WERI-Rb-1 (cell line): ENCODE data around the gene NCOR1.

Experiments
- DNase-seq: peaks from one replicate; pipeline ENCODE4 v3.0.0-alpha.2; 2020
- H3K27ac ChIP-seq: fragments of 250-450 bp; sonication (Bioruptor Pico); 2 replicates; pipeline ENCODE4 v1.5.1; 2020; ENCODE audit warnings: mild to moderate bottlenecking, moderate library complexity
- H3K27me3 ChIP-seq: fragments of 250-450 bp; sonication (Bioruptor Pico); 2 replicates; pipeline ENCODE4 v1.5.1; 2021; ENCODE audit warnings: mild to moderate bottlenecking, low read depth, moderate library complexity; ENCODE audit not compliant: insufficient read depth, severe bottlenecking
- H3K36me3 ChIP-seq: fragments of 250-450 bp; sonication (Bioruptor Pico); 2 replicates; pipeline ENCODE4 v1.5.1; 2020; ENCODE audit warnings: mild to moderate bottlenecking, moderate library complexity
- H3K4me3 ChIP-seq: 2 replicates; pipeline ENCODE4 v1.5.1; 2011; ENCODE audit warnings: low read depth, mild to moderate bottlenecking, control low read depth, low read length
- H3K9me3 ChIP-seq: fragments of 250-450 bp; sonication (Bioruptor Pico); 2 replicates; pipeline ENCODE4 v1.5.1; 2021; ENCODE audit warnings: mild to moderate bottlenecking, moderate library complexity; ENCODE audit not compliant: severe bottlenecking
- TF ChIP-seq, protein P1 (sequence below): IDR thresholded peaks from 2 replicates; pipeline ENCODE4 v1.5.1; 2011; ENCODE audit warnings: low read depth, mild to moderate bottlenecking, control low read depth, inconsistent platforms, low read length

The NCOR1 gene

DNA sequence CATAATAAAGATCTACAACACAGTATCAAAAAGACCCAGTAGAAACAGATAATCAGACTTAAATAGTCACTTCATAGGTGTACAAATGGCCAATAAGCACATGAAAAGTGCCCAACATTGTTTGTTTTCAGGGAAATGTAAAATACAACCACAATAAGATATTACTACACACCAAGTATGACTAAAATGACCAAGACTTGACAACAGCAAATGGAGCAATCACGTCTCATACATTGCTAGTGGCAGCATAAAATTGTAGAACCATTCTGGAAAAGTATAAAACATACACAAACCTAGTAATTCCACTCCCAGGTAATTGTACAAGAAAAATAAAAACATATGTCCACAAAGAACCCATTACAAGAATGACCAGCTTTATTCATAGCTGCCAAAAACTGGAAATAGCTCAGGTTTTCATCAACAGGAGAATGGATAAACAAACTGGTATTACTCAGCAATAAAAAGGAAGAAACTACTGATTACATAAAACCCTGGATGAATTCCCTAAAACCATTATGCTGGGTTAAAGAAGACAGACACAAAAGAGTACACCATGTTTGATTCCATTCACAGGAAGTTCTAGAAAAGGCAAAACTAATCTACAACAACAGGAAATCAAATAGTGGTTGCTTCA, 130.2 kb downstream of the NCOR1 start:
- Histone ChIP-seq H3K9me3 (no peaks in the 10 kb centered on the region), H3K27ac (no peak overlapping the region), H3K27me3 (no peaks in the 10 kb centered on the region), H3K4me3 (no peak overlapping the region), H3K36me3 (peaks cover 21% of the 10 kb centered on the region)
- DNase-seq: no peak
- TF ChIP-seq, protein P1, sequence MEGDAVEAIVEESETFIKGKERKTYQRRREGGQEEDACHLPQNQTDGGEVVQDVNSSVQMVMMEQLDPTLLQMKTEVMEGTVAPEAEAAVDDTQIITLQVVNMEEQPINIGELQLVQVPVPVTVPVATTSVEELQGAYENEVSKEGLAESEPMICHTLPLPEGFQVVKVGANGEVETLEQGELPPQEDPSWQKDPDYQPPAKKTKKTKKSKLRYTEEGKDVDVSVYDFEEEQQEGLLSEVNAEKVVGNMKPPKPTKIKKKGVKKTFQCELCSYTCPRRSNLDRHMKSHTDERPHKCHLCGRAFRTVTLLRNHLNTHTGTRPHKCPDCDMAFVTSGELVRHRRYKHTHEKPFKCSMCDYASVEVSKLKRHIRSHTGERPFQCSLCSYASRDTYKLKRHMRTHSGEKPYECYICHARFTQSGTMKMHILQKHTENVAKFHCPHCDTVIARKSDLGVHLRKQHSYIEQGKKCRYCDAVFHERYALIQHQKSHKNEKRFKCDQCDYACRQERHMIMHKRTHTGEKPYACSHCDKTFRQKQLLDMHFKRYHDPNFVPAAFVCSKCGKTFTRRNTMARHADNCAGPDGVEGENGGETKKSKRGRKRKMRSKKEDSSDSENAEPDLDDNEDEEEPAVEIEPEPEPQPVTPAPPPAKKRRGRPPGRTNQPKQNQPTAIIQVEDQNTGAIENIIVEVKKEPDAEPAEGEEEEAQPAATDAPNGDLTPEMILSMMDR: no peak

DNA sequence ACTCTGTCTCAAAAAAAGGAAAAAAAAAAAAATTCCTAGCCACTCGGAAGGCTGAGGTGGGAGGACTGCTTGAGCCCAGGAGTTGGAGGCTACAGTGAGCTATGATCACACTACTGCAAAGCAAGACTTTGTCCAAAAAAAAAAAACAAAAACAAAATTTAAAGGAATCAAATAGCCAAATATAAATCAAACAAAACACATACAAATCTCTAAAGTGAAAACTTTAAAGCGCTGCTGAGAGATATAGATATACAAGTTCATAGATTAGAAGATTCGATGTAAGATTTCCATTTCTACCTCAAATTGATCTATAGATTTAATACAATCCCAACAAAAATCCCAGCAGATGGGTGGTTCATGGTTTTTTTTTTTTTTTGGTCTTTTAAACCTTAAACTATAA, 132.1 kb downstream of the NCOR1 start:
- no peaks in the 10 kb centered on the region for H3K27me3 ChIP-seq

DNA sequence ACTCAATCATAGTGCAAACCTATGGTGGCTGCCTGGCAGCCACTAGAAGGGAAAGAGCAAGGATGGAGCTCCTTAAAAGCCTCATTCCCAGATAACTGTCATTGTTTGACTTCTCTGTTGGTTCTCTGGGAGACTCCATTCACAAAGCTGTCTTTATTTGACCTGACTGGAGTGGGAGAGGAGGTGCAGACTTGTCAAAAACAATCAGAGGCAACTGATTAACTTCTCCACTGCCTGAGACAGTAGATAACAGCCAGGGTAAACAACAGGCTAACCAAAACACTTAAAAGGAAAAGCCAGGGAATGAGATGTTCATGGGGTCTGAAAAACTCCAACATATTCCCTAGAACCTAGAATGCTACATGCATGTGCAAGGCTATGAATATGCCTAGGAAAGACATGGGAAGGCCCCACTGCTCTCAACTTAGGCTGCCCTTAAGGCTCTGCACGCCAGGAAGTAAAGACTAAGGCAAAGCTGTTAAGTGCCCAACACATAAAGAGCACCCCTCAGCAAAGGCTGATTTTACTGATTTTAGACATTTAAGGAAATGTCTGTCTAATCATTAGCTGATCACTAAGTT, 133.7 kb downstream of the NCOR1 start:
- H3K27me3 ChIP-seq: no peaks in the 10 kb centered on the region
- no peak overlapping the region for H3K4me3 ChIP-seq
- H3K9me3 ChIP-seq: no peaks in the 10 kb centered on the region
- no peak for DNase-seq
- TF ChIP-seq, protein P1: no peak
- H3K36me3 ChIP-seq: peaks cover 52% of the 10 kb centered on the region
- no peak overlapping the region for H3K27ac ChIP-seq

More for the DNA sequence above, 132.1 kb downstream of the NCOR1 start:
- DNase-seq: no peak
- no peaks in the 10 kb centered on the region for H3K9me3 ChIP-seq
- peaks cover 41% of the 10 kb centered on the region for H3K36me3 ChIP-seq
- H3K27ac ChIP-seq: no peak overlapping the region
- TF ChIP-seq, protein P1: no peak
- no peak overlapping the region for H3K4me3 ChIP-seq

DNA sequence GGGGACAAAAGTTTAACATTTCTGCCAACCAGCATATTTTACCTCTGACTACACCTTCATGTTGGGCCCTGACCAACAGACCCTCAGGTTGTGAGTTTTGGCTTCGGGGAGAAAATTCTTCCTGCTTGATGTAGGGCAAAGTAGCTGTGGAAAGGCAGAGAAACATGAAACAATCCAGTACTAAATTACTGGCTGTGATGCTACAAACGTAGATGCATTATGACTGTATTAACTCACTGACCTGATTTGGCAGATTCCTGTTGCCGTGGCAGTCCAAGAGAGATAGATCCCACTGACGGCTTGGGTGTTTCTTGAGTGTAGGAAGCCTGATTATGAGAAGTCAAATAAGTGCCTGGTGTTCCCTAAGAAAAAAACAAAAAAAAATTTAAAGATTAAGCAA, 135.0 kb downstream of the NCOR1 start:
- TF ChIP-seq, protein P1: no peak
- H3K4me3 ChIP-seq: no peak overlapping the region
- no peak overlapping the region for H3K27ac ChIP-seq
- no peaks in the 10 kb centered on the region for H3K9me3 ChIP-seq
- H3K27me3 ChIP-seq: no peaks in the 10 kb centered on the region
- peaks cover 54% of the 10 kb centered on the region for H3K36me3 ChIP-seq
- DNase-seq: no peak

DNA sequence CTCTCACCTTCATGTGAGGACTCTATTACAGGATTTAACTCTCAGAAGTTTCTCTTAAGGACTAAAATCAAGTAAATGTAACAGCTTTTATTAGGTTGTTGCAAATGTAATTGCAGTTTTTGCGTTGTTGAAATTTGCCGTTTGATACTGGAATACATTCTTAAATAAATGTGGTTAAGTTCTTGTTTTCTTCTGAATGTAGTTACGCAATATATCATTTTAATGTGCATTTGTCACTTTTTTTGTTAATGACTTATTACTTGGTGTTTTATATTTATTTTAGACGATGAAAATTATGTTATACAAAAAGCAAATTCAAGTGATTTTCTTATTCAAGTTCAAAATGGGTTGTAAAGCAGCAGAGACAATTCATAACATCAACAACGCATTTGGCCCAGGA, 139.4 kb downstream of the NCOR1 start:
- DNase-seq: no peak
- H3K27me3 ChIP-seq: no peaks in the 10 kb centered on the region
- H3K4me3 ChIP-seq: no peak overlapping the region
- H3K36me3 ChIP-seq: peaks cover 78% of the 10 kb centered on the region
- no peaks in the 10 kb centered on the region for H3K9me3 ChIP-seq
- TF ChIP-seq, protein P1: no peak
- no peak overlapping the region for H3K27ac ChIP-seq

DNA sequence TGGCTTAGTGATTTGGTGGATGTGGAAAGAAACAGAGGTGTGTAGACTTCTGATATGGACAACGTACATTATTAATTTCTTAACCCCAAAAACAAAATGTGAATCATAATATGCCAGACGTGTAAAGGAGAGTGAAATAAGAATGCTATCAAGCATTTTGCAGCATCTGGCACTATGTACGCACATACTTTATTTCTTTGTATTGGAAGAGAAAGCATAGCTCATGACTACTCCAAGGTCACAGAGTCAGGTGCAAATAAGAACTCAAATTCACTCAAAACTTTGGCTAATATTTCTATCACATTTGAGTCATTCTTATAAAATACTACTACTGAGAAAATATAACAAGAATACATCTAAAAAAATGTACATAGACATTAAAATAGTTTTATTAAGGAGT, 140.9 kb downstream of the NCOR1 start:
- Histone ChIP-seq H3K27me3 (no peaks in the 10 kb centered on the region), H3K4me3 (no peak overlapping the region), H3K36me3 (peaks cover 80% of the 10 kb centered on the region), H3K9me3 (no peaks in the 10 kb centered on the region), H3K27ac (no peak overlapping the region)
- DNase-seq: no peak
- TF ChIP-seq, protein P1: no peak
